ENCODE results near the gene SYNPO. TPM values are rescaled to one million over a fixed set of nuclear protein-coding genes. Genes with fewer than 3 reads are reported as not detected.

SYNPO gene
- total RNA-seq, 2 donors from 2014 or later = 0.30 to 0.36 TPM

DNA sequence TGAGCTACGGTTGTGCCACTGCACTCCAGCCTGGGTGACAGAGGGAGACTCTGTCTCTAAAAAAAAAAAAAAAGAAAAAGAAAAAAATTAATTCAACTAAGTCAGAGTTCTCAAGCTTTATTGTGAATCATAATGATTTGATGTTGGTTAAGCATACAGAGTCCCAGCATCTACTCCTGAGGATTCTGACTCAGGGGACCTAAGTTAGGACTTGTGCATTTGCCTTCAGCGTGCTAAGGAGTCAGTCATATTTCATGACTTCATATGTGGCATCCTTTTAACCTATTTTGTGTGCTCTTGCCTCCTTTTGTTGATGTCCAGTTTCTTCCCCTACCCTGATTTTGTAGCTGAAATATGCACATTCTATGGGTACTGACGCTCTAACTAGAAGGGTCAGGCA is 23.5 kb downstream of the SYNPO start:
- H3K9me3 Mint-ChIP-seq = no peaks in the 10 kb centered on the region
- H3K27ac Mint-ChIP-seq = no peak overlapping the region
- H3K36me3 Mint-ChIP-seq (ENCODE audit: insufficient read depth in 2 of 2) = no peaks in the 10 kb centered on the region
- ATAC-seq (replicated peaks in 1 of 2) (no peak), DNase-seq (no peak)
- no peaks in the 10 kb centered on the region for H3K4me1 Mint-ChIP-seq (ENCODE audit: low read depth)
- H3K4me3 Mint-ChIP-seq = no peak overlapping the region
- no peaks in the 10 kb centered on the region for H3K27me3 Mint-ChIP-seq (ENCODE audit: low read depth)

DNA sequence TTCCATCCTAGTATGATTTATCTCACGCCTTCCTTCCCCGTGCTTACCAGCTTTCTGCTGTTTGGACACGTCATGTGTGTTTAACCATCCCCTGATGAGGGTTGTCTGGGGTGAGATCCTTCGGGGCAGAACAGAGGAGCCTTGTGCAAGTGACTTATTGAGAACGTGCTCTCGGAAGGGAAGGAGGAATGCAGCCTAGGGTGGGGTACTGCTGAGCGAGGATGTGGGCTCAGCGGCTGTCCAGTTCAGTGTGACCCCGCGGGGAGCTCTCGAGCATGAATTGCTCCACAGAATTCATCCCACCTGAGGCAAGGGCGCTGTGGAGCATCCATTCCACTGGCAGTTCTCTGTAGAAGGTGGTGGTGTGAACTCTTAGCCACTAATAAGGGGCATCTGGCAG is 24.6 kb downstream of the SYNPO start:
- no peak for ATAC-seq (replicated peaks in 1 of 2)
- Mint-ChIP-seq H3K9me3 (no peaks in the 10 kb centered on the region), H3K4me1 (ENCODE audit: low read depth) (no peaks in the 10 kb centered on the region), H3K36me3 (ENCODE audit: insufficient read depth in 2 of 2) (no peaks in the 10 kb centered on the region), H3K27ac (no peak overlapping the region), H3K27me3 (ENCODE audit: low read depth) (peaks cover 4% of the 10 kb centered on the region), H3K4me3 (no peak overlapping the region)
- DNase-seq = no peak

DNA sequence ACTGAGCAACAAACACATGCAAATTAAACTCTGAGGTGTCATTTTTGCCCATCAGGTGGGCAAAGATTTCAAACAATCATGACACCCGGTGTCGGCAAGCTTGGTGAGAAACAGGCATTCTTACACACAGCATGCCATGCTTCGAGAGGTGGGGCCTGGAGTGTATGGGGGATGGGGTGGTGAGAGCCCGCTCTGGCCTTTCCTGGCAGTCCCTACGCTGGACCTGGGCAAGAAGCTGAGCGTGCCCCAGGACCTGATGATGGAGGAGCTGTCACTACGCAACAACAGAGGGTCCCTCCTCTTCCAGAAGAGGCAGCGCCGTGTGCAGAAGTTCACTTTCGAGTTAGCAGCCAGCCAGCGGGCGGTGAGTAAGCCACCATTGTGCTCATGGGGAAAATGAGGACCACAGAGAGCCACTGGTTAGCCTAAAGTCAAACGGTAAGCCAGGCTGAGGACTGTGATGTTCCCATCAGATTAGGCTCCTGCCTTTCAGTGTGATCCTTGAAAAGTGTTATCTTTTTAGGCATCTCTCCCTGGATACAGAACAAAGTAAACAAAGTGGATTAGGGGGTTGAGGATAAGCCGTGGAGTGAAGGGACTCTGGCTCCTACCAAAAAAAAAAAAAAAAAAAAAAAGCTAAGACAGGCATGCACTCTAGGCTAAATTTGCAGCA is 30.0 kb downstream of the SYNPO start:
- DNase-seq = no peak
- Mint-ChIP-seq H3K4me3 (peak overlapping the region; percentile 63 to 67), H3K4me1 (ENCODE audit: low read depth) (peaks cover 15% of the 10 kb centered on the region), H3K36me3 (ENCODE audit: insufficient read depth in 2 of 2) (no peaks in the 10 kb centered on the region), H3K27ac (no peak overlapping the region), H3K9me3 (no peaks in the 10 kb centered on the region), H3K27me3 (ENCODE audit: low read depth) (peaks cover 18% of the 10 kb centered on the region)
- no peak for ATAC-seq (replicated peaks in 1 of 2)

DNA sequence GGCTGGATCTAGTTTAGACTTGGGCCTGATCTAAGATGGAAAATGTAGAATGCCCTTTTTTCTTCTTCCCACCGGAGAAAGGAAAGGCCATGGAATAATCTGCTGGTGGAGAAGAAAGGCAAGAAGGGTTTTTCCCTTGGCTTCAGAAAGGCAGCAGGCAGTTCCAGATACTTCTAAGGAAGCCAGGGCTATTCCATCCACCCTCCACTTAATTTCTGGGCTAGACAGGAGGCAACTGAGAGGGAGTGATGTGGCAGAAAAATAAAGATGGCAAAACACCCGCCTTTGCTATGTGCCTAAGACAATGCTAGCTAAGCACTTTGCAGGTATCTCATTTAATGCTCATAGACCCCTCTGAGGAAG is 30.5 kb downstream of the SYNPO start:
- Mint-ChIP-seq H3K27ac (no peak overlapping the region), H3K9me3 (no peaks in the 10 kb centered on the region), H3K27me3 (ENCODE audit: low read depth) (peaks cover 18% of the 10 kb centered on the region), H3K4me1 (ENCODE audit: low read depth) (peaks cover 15% of the 10 kb centered on the region), H3K4me3 (peak overlapping the region; percentile 63 to 67), H3K36me3 (ENCODE audit: insufficient read depth in 2 of 2) (no peaks in the 10 kb centered on the region)
- no peak for ATAC-seq (replicated peaks in 1 of 2)
- no peak for DNase-seq

DNA sequence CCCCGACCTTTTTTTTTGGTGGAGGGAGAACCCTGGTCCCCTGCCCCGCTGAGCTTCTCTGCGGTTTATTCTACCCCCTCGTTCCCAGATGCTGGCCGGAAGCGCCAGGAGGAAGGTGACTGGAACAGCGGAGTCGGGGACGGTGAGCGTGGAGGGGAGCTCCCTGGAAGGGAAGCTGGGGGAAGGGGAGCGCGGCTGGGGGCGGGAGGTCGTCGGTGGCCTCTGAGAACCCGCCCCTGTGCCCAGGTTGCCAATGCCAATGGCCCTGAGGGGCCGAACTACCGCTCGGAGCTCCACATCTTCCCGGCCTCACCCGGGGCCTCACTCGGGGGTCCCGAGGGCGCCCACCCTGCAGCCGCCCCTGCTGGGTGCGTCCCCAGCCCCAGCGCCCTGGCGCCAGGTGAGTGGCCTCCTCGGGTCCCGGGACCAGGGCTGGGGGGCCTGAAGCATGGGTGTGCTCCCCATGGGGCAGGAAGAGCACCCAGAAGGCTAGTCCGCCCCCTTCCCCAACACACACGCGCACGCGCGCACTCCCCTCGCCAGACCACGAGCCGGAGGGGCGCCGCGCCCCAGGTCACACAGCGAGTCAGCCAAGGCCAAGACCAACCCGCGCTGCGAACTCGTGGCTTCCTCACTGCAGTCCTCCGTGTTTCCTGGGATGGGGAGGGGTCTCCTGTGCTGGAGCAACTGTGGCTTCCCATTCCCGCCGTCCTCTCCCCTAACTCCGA is 31.2 kb downstream of the SYNPO start:
- H3K4me3 Mint-ChIP-seq = peak overlapping the region; percentile 72 to 79
- no peaks in the 10 kb centered on the region for H3K9me3 Mint-ChIP-seq
- ATAC-seq (replicated peaks in 1 of 2) (peak; percentile 67 to 78), DNase-seq (peak; percentile 37)
- H3K4me1 Mint-ChIP-seq (ENCODE audit: low read depth) = peaks cover 15% of the 10 kb centered on the region
- no peaks in the 10 kb centered on the region for H3K36me3 Mint-ChIP-seq (ENCODE audit: insufficient read depth in 2 of 2)
- no peak overlapping the region for H3K27ac Mint-ChIP-seq
- H3K27me3 Mint-ChIP-seq (ENCODE audit: low read depth) = peaks cover 18% of the 10 kb centered on the region

DNA sequence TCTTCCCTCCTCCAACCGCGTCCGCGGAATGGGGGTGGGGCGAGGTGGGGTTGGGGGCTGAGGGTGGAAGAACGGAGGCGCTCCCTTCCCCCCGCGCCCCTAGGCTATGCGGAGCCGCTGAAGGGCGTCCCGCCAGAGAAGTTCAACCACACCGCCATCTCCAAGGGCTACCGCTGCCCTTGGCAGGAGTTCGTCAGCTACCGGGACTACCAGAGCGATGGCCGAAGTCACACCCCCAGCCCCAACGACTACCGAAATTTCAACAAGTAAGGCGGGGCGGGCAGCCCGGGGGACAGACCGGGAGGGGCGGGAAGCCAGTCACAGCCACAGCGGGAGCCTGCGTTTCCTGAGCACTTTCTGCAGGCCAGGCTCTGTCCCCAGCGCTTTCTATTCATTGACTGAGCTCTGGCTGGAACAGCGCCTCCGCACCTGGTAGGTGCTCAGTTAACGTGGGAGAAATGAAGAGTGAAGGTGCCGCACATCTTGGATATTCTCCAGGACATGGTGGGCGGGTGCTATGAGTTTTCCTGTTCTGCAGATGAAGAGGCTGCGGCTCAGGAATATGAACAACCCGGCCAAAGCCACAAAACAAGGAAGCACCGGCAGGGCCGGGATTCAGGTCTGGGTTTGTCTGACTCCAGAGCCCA is 31.9 kb downstream of the SYNPO start:
- H3K4me3 Mint-ChIP-seq = peak overlapping the region; percentile 72 to 79
- peaks cover 15% of the 10 kb centered on the region for H3K4me1 Mint-ChIP-seq (ENCODE audit: low read depth)
- H3K36me3 Mint-ChIP-seq (ENCODE audit: insufficient read depth in 2 of 2) = no peaks in the 10 kb centered on the region
- ATAC-seq (replicated peaks in 1 of 2) = peak; percentile 69 to 70
- H3K27ac Mint-ChIP-seq = no peak overlapping the region
- H3K9me3 Mint-ChIP-seq = no peaks in the 10 kb centered on the region
- DNase-seq = peak; percentile 23 to 26
- H3K27me3 Mint-ChIP-seq (ENCODE audit: low read depth) = peaks cover 18% of the 10 kb centered on the region

DNA sequence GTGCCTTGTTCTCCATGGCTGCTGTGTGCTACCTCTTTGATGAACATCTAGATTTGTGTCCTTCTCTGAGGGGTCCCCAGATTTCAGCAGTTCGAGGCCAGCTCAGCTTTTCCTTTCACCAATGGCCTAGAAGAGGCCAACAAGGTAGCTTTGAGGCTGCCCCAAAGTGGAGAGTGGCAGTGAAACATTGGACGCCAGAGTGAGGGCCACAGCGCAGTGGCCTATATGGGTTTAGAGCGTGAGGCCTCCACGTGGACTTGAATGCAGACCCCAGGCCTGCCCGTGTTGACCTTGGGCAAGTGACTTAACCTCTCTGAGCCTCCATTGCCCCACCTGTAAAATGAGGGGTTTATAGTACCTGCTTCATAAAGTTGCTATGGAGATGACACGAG is 32.4 kb downstream of the SYNPO start:
- DNase-seq (no peak), ATAC-seq (replicated peaks in 1 of 2) (no peak)
- peaks cover 15% of the 10 kb centered on the region for H3K4me1 Mint-ChIP-seq (ENCODE audit: low read depth)
- H3K36me3 Mint-ChIP-seq (ENCODE audit: insufficient read depth in 2 of 2) = no peaks in the 10 kb centered on the region
- H3K4me3 Mint-ChIP-seq = peak overlapping the region; percentile 72 to 79
- H3K27me3 Mint-ChIP-seq (ENCODE audit: low read depth) = peaks cover 18% of the 10 kb centered on the region
- H3K9me3 Mint-ChIP-seq = no peaks in the 10 kb centered on the region
- H3K27ac Mint-ChIP-seq = no peak overlapping the region

DNA sequence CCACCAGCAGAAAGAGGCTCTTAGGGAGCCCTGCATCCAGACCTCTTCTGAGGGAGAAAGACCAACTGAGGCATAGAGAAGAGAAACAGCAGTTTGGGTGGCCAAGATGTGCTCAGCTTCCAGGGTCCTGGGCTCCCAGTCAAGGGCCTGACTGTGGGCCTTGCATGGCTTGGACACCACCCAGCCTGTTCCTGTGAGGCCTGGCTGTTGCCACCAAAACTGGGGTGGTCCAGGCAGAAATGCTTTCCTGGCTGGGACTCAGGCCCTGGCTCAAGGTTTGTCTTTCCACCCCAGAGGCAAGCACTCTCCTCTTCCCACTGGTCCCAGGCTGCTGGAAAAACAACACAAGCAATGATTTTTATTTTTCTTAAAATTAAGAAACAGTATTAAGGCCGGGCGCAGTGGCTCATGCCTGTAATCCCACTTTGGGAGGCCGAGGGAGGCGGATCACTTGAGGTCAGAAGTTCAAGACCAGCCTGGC is 33.9 kb downstream of the SYNPO start:
- Mint-ChIP-seq H3K27me3 (ENCODE audit: low read depth) (peaks cover 18% of the 10 kb centered on the region), H3K36me3 (ENCODE audit: insufficient read depth in 2 of 2) (no peaks in the 10 kb centered on the region), H3K4me1 (ENCODE audit: low read depth) (peaks cover 15% of the 10 kb centered on the region), H3K9me3 (no peaks in the 10 kb centered on the region), H3K4me3 (no peak overlapping the region), H3K27ac (no peak overlapping the region)
- DNase-seq (no peak), ATAC-seq (replicated peaks in 1 of 2) (no peak)

DNA sequence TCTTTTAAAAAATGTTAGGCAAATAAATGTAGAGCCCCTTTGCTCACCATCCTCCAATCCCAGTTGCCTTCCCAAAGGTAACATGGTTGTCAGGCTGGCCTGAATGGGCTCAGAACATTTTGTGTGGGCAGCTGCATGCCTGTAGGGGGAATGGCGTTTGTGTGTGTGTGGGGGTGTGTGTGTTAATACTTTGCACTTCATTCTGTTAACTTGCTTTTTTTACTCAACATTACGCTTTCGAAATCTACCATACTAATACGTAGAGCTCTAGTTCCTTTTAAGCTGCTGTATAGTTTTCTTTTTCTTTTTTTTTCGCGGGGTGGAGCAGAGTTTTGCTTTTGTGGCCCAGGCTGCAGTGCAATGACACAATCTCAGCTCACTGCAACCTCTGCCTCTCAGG is 34.6 kb downstream of the SYNPO start:
- peaks cover 15% of the 10 kb centered on the region for H3K4me1 Mint-ChIP-seq (ENCODE audit: low read depth)
- DNase-seq (no peak), ATAC-seq (replicated peaks in 1 of 2) (no peak)
- H3K27me3 Mint-ChIP-seq (ENCODE audit: low read depth) = peaks cover 13% of the 10 kb centered on the region
- no peak overlapping the region for H3K27ac Mint-ChIP-seq
- peaks cover 0 to 1% of the 10 kb centered on the region in 2 donors for H3K36me3 Mint-ChIP-seq (ENCODE audit: insufficient read depth in 2 of 2)
- no peaks in the 10 kb centered on the region for H3K9me3 Mint-ChIP-seq
- no peak overlapping the region for H3K4me3 Mint-ChIP-seq

DNA sequence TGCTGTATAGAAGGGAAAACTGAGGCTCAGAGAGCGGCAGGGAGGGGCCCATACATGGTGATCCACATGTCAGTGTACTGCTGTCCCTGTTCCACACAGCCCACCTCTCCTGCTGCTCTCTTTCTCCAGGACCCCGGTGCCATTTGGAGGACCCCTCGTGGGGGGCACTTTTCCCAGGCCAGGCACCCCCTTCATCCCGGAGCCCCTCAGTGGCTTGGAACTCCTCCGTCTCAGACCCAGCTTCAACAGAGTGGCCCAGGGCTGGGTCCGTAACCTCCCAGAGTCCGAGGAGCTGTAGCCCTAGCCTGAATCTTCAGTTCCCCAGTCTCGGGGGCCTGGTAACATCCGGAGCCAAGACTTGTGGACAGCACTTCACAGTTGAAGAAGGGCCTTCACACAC is 36.1 kb downstream of the SYNPO start:
- no peak overlapping the region for H3K27ac Mint-ChIP-seq
- H3K4me3 Mint-ChIP-seq = no peak overlapping the region
- ATAC-seq (replicated peaks in 1 of 2) (no peak), DNase-seq (no peak)
- no peaks in the 10 kb centered on the region for H3K9me3 Mint-ChIP-seq
- peaks cover 8% of the 10 kb centered on the region for H3K4me1 Mint-ChIP-seq (ENCODE audit: low read depth)
- H3K36me3 Mint-ChIP-seq (ENCODE audit: insufficient read depth in 2 of 2) = peaks cover 0 to 1% of the 10 kb centered on the region in 2 donors
- no peaks in the 10 kb centered on the region for H3K27me3 Mint-ChIP-seq (ENCODE audit: low read depth)

DNA sequence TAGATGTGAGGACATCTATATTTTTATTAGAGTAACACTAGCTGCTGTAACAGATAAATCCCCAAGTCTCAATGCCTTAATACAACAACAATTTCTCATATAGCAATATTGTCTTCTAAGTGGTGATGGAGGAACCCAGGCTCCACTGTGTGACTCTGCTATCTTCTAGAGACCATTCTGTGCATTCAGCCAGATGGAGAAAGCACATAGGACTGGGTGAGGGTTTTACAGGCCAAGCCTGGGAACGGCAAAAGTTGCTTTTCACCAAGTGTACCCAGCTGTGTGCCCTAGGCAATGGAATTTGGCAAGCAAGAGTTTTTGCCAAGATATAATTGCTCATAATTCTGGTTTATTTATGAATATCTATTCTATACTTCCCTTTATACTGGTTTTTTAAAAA is 48.7 kb downstream of the SYNPO start:
- no peaks in the 10 kb centered on the region for H3K27me3 Mint-ChIP-seq (ENCODE audit: low read depth)
- H3K36me3 Mint-ChIP-seq (ENCODE audit: insufficient read depth in 2 of 2) = peaks cover 2 to 36% of the 10 kb centered on the region in 2 donors
- H3K27ac Mint-ChIP-seq = no peak overlapping the region
- H3K4me1 Mint-ChIP-seq (ENCODE audit: low read depth) = no peaks in the 10 kb centered on the region
- H3K4me3 Mint-ChIP-seq = no peak overlapping the region
- ATAC-seq (replicated peaks in 1 of 2) (no peak), DNase-seq (no peak)
- H3K9me3 Mint-ChIP-seq = no peaks in the 10 kb centered on the region

DNA sequence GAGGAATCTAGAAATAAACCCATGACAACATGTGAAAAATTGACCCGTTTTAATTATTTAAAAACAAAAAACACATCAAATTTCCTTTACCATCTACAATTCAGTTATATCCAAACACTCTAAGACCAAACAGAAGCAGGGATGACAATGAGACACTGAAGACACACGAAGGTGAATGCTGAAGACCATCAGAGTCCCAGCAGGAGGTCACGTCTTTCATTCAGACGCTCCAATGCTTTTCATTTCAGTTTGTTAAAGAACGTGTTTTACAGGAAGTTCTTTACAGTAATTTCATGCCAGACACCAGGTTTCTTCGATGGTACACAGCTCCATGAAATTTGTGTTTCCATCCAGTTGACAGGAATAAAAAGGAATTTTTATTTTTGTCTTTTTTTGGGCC is 50.3 kb downstream of the SYNPO start:
- Mint-ChIP-seq H3K4me1 (ENCODE audit: low read depth) (no peaks in the 10 kb centered on the region), H3K9me3 (no peaks in the 10 kb centered on the region), H3K27me3 (ENCODE audit: low read depth) (no peaks in the 10 kb centered on the region), H3K27ac (peak overlapping the region; percentile 24), H3K36me3 (ENCODE audit: insufficient read depth in 2 of 2) (peaks cover 5 to 49% of the 10 kb centered on the region in 2 donors), H3K4me3 (no peak overlapping the region)
- no peak for ATAC-seq (replicated peaks in 1 of 2)
- DNase-seq = no peak

DNA sequence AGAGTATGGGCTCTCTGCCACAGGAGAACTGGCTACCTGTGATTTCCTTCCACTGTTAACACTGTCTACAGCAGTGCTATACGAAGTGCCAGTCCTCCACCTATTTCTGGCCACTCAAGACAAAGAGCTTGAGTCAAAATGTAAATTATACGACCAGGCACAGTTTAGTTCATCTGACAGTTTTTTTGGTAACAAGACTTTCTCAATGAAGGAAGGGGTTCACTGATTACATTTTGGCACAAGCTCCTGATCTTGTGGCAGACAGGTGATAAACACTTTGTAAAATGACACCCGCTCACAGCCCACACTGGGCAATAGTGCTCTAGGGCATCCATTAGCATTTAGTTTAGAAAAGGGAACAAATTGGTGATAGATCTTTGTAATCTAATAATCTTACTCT is 51.8 kb downstream of the SYNPO start:
- no peaks in the 10 kb centered on the region for H3K27me3 Mint-ChIP-seq (ENCODE audit: low read depth)
- no peak for DNase-seq
- H3K9me3 Mint-ChIP-seq = no peaks in the 10 kb centered on the region
- no peak for ATAC-seq (replicated peaks in 1 of 2)
- H3K4me3 Mint-ChIP-seq = no peak overlapping the region
- peaks cover 5 to 56% of the 10 kb centered on the region in 2 donors for H3K36me3 Mint-ChIP-seq (ENCODE audit: insufficient read depth in 2 of 2)
- H3K4me1 Mint-ChIP-seq (ENCODE audit: low read depth) = no peaks in the 10 kb centered on the region
- H3K27ac Mint-ChIP-seq = no peak overlapping the region

Data from activated T-cell treated with anti-CD3 and anti-CD28 coated beads, Interleukin-2, amount 50 U/mL, for 72 hours (primary cell).